ENCODE data around the gene DLGAP1.

The DLGAP1 gene

DNA sequence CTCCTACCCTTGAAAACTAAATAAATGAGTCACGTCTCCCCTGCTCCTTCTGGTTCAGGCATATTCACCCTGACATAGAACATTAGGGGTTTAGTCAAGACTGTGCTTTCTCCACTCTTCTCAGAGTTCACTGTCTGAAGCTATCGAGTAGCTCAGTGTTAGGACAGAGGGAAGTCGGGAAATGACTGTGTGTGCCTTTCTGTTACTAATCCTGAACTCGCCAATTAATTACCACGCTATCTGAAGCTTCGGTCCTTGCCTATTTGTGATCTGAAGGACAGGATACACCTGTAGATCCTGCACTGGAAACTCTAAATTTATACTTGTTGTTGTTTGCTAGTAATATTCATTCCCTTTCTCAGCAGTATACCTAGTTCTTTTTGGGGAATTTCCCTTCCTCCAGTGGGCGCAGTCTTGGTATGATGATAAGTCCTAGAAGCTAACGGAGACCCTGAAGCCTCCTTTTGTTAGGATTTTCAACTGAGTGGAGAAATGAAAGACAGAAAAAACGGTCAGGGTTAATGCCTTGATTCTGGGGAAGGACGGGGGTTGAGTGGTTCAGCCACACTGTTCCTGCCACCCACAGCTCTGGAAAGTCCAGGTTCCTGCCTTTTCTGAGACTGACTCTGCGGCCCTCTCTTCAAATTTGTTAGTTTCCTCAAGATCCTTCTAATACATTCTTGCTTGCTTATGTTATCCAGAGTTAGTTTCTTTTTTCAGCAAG is 218.0 kb downstream of the DLGAP1 start:
- DNase-seq, result no peak

DNA sequence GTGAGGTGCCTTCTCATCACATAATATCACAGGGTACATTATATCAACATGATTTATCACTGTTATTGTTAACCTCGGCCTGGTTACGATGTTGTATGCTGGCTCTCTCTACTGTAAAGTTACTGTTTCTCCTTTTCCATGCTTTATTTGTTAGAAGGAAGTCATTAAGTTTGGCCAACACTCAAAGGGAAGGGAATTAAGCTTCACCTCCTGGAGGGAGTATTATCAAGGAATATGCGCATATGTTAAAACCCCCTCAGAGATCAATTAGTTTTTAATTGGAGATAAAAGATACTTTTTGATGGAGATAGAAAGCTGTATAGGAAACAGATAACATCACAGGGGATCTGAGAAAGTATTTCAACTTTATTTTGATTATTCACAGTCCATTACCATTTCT is 221.6 kb downstream of the DLGAP1 start:
- DNase-seq, result no peak

DNA sequence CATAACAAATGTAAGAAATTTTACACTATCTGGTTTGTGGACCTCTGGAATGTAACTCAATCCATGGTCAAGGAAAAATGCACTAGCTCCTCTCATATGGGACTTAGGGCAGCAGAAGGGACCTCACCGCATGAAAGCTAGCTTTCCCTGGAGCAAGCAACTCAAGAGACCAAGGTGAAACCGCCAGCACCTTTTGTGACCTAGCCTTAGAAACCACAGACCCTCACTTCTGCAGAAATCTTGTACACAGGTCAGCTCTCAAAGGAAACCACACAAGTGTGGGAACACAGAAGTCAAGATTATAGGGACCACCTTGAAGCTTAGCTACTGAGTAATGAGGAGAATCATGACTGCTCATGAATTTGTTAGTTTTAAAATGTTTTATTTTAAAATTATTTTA is 222.5 kb downstream of the DLGAP1 start:
- no peak for DNase-seq

GRCh38 chr18:4231260-4231659 is 223.8 kb downstream of the DLGAP1 start:
- no peak for DNase-seq

- no peak for DNase-seq
Observed at GRCh38 chr18:4230450-4231168, 224.5 kb downstream of the DLGAP1 start.

- no peak for DNase-seq
Observed at GRCh38 chr18:4224031-4224704, 230.9 kb downstream of the DLGAP1 start.

GRCh38 chr18:4211111-4211837 is 243.8 kb downstream of the DLGAP1 start:
- no peak for DNase-seq

DNA sequence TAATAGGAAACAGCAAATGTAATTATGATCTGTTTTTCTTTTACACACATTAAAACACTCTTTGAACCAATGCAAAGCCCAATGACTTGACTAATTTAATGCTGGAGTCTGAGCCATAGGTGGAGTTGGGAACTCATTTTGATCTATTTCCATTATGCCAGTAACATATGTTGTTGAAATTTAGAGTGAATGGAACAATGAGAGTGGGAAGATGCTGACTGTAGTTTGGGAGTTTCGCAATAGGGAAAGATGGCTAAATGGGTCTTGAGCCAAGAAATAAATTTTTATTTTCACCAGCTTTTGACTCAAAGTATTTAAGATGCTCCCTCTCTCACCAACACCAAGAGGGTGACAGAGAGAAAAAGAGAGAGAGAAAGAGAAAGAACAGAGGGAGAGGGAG is 246.7 kb downstream of the DLGAP1 start:
- DNase-seq, result no peak

DNA sequence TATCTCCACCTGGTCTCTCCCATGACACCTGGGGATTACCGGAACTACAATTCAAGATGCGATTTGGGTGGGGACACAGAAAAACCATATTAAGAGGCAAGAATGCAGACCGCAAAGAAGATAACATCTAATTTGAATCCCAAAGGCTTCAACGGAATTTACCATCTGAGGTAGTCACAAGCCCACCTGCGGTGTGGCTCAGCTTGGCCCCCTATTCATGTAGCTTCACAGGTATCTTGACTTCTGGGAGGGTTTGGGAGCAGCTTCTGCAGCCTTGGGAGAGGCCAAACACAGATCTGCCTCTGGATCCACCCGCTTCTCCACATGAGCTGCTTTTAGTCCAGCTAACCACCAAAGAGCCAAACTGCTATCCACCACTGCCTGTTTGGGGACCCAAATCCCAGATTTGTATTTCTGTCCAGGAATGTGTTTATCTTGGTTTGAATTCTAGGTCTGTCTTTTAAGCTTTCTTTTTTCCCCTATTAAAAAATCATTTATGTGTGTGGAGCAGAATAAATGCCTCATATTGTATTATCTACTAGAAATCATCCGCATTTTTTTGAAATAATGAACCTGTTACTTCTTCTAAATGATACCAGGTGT is 247.6 kb downstream of the DLGAP1 start:
- DNase-seq, result no peak

GRCh38 chr18:4204438-4204720 is 250.7 kb downstream of the DLGAP1 start:
- no peak for DNase-seq

GRCh38 chr18:4203568-4204437 is 251.3 kb downstream of the DLGAP1 start:
- no peak for DNase-seq

DNA sequence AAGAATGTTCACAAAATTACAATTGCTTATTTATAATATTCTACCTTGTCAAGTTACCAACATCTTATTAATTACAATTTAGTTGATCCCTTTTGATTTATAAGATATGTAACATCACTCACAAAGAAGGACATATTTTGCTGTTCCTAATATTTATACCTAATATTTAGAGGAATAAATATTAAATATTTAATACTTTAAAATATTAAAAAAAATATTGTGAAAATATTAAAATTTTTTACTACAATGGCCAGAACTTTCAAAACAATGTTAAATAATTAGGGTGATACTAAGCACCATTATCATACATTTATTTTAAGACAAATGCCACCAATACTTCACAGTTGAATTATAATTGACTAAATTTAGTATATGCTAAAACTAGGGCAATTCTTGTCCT is 254.7 kb downstream of the DLGAP1 start:
- DNase-seq, result no peak

GRCh38 chr18:4198956-4199355 is 256.2 kb downstream of the DLGAP1 start:
- no peak for DNase-seq

- no peak for DNase-seq
Observed at GRCh38 chr18:4196351-4196750, 258.8 kb downstream of the DLGAP1 start.

DNA sequence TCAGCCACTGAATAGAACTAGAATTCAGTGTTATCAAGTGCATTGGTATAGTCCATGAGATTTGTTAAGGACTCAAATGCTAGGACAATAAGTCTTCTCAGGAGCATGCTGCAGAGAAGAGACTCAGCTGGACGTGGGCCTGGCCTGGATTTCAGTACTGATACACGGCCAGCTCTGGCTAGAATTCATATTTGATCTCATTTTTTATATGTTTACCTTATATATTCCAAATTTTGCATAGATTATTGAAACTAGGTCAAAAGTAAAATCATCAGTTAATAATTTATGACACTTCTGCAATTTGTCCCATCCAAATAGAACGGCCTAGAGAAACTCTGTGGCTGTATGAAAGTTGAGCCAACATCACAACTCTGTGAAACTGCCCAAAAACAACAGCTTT is 262.0 kb downstream of the DLGAP1 start:
- DNase-seq, result no peak

- DNase-seq, result no peak
Observed at GRCh38 chr18:4181882-4182568, 273.1 kb downstream of the DLGAP1 start.

GRCh38 chr18:4181086-4181485 is 274.0 kb downstream of the DLGAP1 start:
- DNase-seq, result no peak

- DNase-seq, result no peak
Observed at GRCh38 chr18:4172196-4173100, 282.7 kb downstream of the DLGAP1 start.

GRCh38 chr18:4157352-4157751 is 297.8 kb downstream of the DLGAP1 start:
- no peak for DNase-seq

DNA sequence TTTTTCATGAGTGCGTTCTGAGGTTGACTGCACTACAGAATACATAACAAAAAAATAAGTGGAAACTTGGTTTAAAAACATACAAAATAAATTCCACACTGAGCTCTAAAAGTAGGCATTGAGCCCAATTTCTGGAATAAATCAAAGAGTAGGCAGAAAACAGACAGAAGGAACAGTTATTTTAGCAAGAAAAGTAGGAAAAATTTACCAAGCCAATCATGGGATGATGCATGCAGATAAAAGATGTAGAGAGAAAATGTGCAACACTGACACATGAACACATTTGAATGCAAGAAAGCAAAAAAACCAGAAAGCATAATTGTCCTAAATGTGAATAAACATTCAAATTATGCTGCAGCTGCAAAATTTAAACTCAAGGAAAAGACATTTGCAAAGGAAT is 308.3 kb downstream of the DLGAP1 start:
- no peak for DNase-seq

Measured in SHP77 (cell line).